ENCODE data around the gene GTPBP1. TPM values are rescaled to one million over a fixed set of nuclear protein-coding genes. Genes with fewer than 3 reads are reported as not detected.

Gene GTPBP1
- total RNA-seq (2014; rRNA removed; shearing (Covaris generic)) = 16.1 and 27.1 TPM in 2 replicates
- 31.7 and 42.6 TPM in 2 replicates for polyA plus RNA-seq (2015; cell fraction: cytosol; rRNA removed)
- 71.4 and 122 TPM in 2 replicates for polyA plus RNA-seq (2015; cell fraction: nucleus; rRNA removed)

GRCh38 chr22:38705235-38706100, at the start of gene GTPBP1:
Gene GTPBP1, plus strand, starts transcription at chr22:38705944. Its CDS starts 12 bp downstream, at chr22:38705956.
- peak; percentile 100 for DNase-seq (ENCODE audit: low read depth, low spot score)

GRCh38 chr22:38656256-38657044, 49.3 kb upstream of the GTPBP1 start, which contains the start of the genes CBY1 and FAM227A:
Gene CBY1, plus strand, starts transcription at chr22:38656638. Its CDS starts 11,417 bp downstream, at chr22:38668055.
Gene FAM227A, minus strand, starts transcription at chr22:38656392. Its CDS starts 6,224 bp downstream, at chr22:38650168.
- in situ Hi-C loops (cut with HindIII; ENCODE audit: low pct_unique_long_range_greater_than_20kb, low sequenced_read_pairs) = no loop called here
- DNase-seq (ENCODE audit: low read depth, low spot score) = peak; percentile 88

More at GRCh38 chr22:38705235-38706100, at the start of gene GTPBP1:
- in situ Hi-C loops (cut with HindIII; ENCODE audit: low pct_unique_long_range_greater_than_20kb, low sequenced_read_pairs) = no loop called here

GRCh38 chr22:38657045-38657909, 48.5 kb upstream of the GTPBP1 start:
- DNase-seq (ENCODE audit: low read depth, low spot score) = peak; percentile 28
- in situ Hi-C loops (cut with HindIII; ENCODE audit: low pct_unique_long_range_greater_than_20kb, low sequenced_read_pairs) = no loop called here

GRCh38 chr22:38674888-38675287, 30.9 kb upstream of the GTPBP1 start:
- in situ Hi-C loops (cut with HindIII; ENCODE audit: low pct_unique_long_range_greater_than_20kb, low sequenced_read_pairs) = no loop called here
- DNase-seq (ENCODE audit: low read depth, low spot score) = no peak

GRCh38 chr22:38675833-38676232, 29.9 kb upstream of the GTPBP1 start:
- DNase-seq (ENCODE audit: low read depth, low spot score) = no peak
- in situ Hi-C loops (cut with HindIII; ENCODE audit: low pct_unique_long_range_greater_than_20kb, low sequenced_read_pairs) = no loop called here

GRCh38 chr22:38681582-38682335, 24.0 kb upstream of the GTPBP1 start, which contains the start of gene TOMM22:
Gene TOMM22, plus strand, starts transcription at chr22:38681957. Its CDS starts 22 bp downstream, at chr22:38681979.
- DNase-seq (ENCODE audit: low read depth, low spot score) = peak; percentile 90
- in situ Hi-C loops (cut with HindIII; ENCODE audit: low pct_unique_long_range_greater_than_20kb, low sequenced_read_pairs) = no loop called here

GRCh38 chr22:38684895-38685294, 20.8 kb upstream of the GTPBP1 start:
- in situ Hi-C loops (cut with HindIII; ENCODE audit: low pct_unique_long_range_greater_than_20kb, low sequenced_read_pairs) = no loop called here
- no peak for DNase-seq (ENCODE audit: low read depth, low spot score)

- no peak for DNase-seq (ENCODE audit: low read depth, low spot score)
- in situ Hi-C loops (cut with HindIII; ENCODE audit: low pct_unique_long_range_greater_than_20kb, low sequenced_read_pairs) = no loop called here
These were observed 20.0 kb upstream of the GTPBP1 start for GRCh38 chr22:38685761-38686160.

GRCh38 chr22:38689651-38690050, 16.1 kb upstream of the GTPBP1 start:
- DNase-seq (ENCODE audit: low read depth, low spot score) = no peak
- in situ Hi-C loops (cut with HindIII; ENCODE audit: low pct_unique_long_range_greater_than_20kb, low sequenced_read_pairs) = no loop called here

GRCh38 chr22:38694049-38694448, 11.7 kb upstream of the GTPBP1 start:
- in situ Hi-C loops (cut with HindIII; ENCODE audit: low pct_unique_long_range_greater_than_20kb, low sequenced_read_pairs) = no loop called here
- no peak for DNase-seq (ENCODE audit: low read depth, low spot score)

GRCh38 chr22:38694940-38695339, 10.8 kb upstream of the GTPBP1 start:
- in situ Hi-C loops (cut with HindIII; ENCODE audit: low pct_unique_long_range_greater_than_20kb, low sequenced_read_pairs) = no loop called here

GRCh38 chr22:38696606-38697424, 8.9 kb upstream of the GTPBP1 start:
- in situ Hi-C loops (cut with HindIII; ENCODE audit: low pct_unique_long_range_greater_than_20kb, low sequenced_read_pairs) = no loop called here
- DNase-seq (ENCODE audit: low read depth, low spot score) = no peak

More at GRCh38 chr22:38694940-38695339, 10.8 kb upstream of the GTPBP1 start:
- DNase-seq (ENCODE audit: low read depth, low spot score) = no peak

GRCh38 chr22:38697425-38698089, 8.2 kb upstream of the GTPBP1 start:
- no peak for DNase-seq (ENCODE audit: low read depth, low spot score)
- in situ Hi-C loops (cut with HindIII; ENCODE audit: low pct_unique_long_range_greater_than_20kb, low sequenced_read_pairs) = no loop called here

- in situ Hi-C loops (cut with HindIII; ENCODE audit: low pct_unique_long_range_greater_than_20kb, low sequenced_read_pairs) = no loop called here
- DNase-seq (ENCODE audit: low read depth, low spot score) = no peak
These were observed 7.2 kb upstream of the GTPBP1 start for GRCh38 chr22:38698407-38699094.

- DNase-seq (ENCODE audit: low read depth, low spot score) = no peak
- in situ Hi-C loops (cut with HindIII; ENCODE audit: low pct_unique_long_range_greater_than_20kb, low sequenced_read_pairs) = no loop called here
These were observed 6.6 kb upstream of the GTPBP1 start for GRCh38 chr22:38699143-38699542.

Data from SK-MEL-5 (cell line).